ENCODE measurements around the gene ZNF211. TPM values are rescaled to one million over a fixed set of nuclear protein-coding genes. Genes with fewer than 3 reads are reported as not detected.

Gene ZNF211
- total RNA-seq, 1 experiment from 2014 or later: 12.9 TPM

GRCh38 chr19:57668635-57669034, 35.7 kb downstream of the ZNF211 start, which contains the start of gene ZSCAN4:
Gene ZSCAN4, plus strand, starts transcription at chr19:57668935. Its CDS starts 7,211 bp downstream, at chr19:57676146.
- Histone ChIP-seq H3K4ac (ENCODE audit: low read depth, low read length) (no peak within 1 kb of the TSS), H2AK5ac (ENCODE audit: insufficient read length, low read length) (no peak within 1 kb of the TSS), H3K4me1 (ENCODE audit: insufficient read depth, low read length) (peaks cover 3% of the 10 kb centered on the region; the same call in 1 of the 2 replicates), H3K18ac (ENCODE audit: insufficient read length, low read depth, low read length) (no peak within 1 kb of the TSS), H2BK20ac (ENCODE audit: low read depth, low read length, poor library complexity, severe bottlenecking) (no peak within 1 kb of the TSS), H2BK120ac (ENCODE audit: low read depth, low read length, poor library complexity, severe bottlenecking) (no peak within 1 kb of the TSS), H4K5ac (ENCODE audit: insufficient read length, low read depth, low read length) (no peak within 1 kb of the TSS), H2BK15ac (ENCODE audit: low read depth, low read length) (no peak within 1 kb of the TSS), H2AFZ (ENCODE audit: low read length) (no peak within 1 kb of the TSS), H4K8ac (replicated peaks; ENCODE audit: insufficient read length, low read depth, low read length) (no peak within 1 kb of the TSS), H3K23me2 (ENCODE audit: insufficient read length, low read depth, low read length, poor library complexity, severe bottlenecking) (peaks cover 8% of the 10 kb centered on the region), H2BK5ac (ENCODE audit: insufficient read length, low read length) (no peak within 1 kb of the TSS), H3K79me2 (ENCODE audit: insufficient read depth, low read length) (no peaks in the 10 kb centered on the region), H4K91ac (ENCODE audit: insufficient read length, low read depth, low read length) (no peak within 1 kb of the TSS), H2BK12ac (ENCODE audit: insufficient read length, low read depth, low read length) (no peak within 1 kb of the TSS), H3K27me3 (ENCODE audit: insufficient read depth, low read length) (no peaks in the 10 kb centered on the region), H4K20me1 (ENCODE audit: control insufficient read depth, insufficient read depth, insufficient read length) (no peaks in the 10 kb centered on the region), H3K9me3 (ENCODE audit: control insufficient read depth, low read depth, low read length) (no peaks in the 10 kb centered on the region), H3K56ac (ENCODE audit: insufficient read length, low read depth, low read length) (no peak within 1 kb of the TSS), H3K9ac (ENCODE audit: extremely low read depth, insufficient read length, low read length) (no peak within 1 kb of the TSS), H3T11ph (ENCODE audit: low read length) (no peak within 1 kb of the TSS), H3K79me1 (ENCODE audit: insufficient read depth, low read depth, low read length, poor library complexity, severe bottlenecking) (no peaks in the 10 kb centered on the region), H3K14ac (ENCODE audit: insufficient read depth, low read length) (no peak within 1 kb of the TSS), H3K4me2 (ENCODE audit: insufficient read depth, insufficient read length, low read length) (no peak within 1 kb of the TSS), H3K27ac (ENCODE audit: insufficient read length, low read depth, low read length) (no peak within 1 kb of the TSS), H3K23ac (ENCODE audit: insufficient read length, low read depth, low read length) (no peak within 1 kb of the TSS)
- WGBS (ENCODE audit: extremely low coverage, insufficient read length, low lambda C conversion rate): no CpG with 5 or more reads among the region's 2 CpGs
- peaks cover 45% of the 10 kb centered on the region for H3K27me3 Mint-ChIP-seq (ENCODE audit: low read depth)
- no peak within 1 kb of the TSS for H3K4me3 Mint-ChIP-seq
- H3K9me3 Mint-ChIP-seq: no peaks in the 10 kb centered on the region
- DNase-seq: no peak
- TF ChIP-seq, protein P1, sequence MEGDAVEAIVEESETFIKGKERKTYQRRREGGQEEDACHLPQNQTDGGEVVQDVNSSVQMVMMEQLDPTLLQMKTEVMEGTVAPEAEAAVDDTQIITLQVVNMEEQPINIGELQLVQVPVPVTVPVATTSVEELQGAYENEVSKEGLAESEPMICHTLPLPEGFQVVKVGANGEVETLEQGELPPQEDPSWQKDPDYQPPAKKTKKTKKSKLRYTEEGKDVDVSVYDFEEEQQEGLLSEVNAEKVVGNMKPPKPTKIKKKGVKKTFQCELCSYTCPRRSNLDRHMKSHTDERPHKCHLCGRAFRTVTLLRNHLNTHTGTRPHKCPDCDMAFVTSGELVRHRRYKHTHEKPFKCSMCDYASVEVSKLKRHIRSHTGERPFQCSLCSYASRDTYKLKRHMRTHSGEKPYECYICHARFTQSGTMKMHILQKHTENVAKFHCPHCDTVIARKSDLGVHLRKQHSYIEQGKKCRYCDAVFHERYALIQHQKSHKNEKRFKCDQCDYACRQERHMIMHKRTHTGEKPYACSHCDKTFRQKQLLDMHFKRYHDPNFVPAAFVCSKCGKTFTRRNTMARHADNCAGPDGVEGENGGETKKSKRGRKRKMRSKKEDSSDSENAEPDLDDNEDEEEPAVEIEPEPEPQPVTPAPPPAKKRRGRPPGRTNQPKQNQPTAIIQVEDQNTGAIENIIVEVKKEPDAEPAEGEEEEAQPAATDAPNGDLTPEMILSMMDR (conservative IDR thresholded peaks at IDR 0.05): no peak
- no peak within 1 kb of the TSS for H3K27ac Mint-ChIP-seq
- H3K4me1 Mint-ChIP-seq: peaks cover 12 to 13% of the 10 kb centered on the region in 2 experiments
- no peaks in the 10 kb centered on the region for H3K36me3 Mint-ChIP-seq (ENCODE audit: insufficient read depth in 1 of 3, low read depth in 3 of 3)
